ENCODE data around the gene INO80E.

DNA sequence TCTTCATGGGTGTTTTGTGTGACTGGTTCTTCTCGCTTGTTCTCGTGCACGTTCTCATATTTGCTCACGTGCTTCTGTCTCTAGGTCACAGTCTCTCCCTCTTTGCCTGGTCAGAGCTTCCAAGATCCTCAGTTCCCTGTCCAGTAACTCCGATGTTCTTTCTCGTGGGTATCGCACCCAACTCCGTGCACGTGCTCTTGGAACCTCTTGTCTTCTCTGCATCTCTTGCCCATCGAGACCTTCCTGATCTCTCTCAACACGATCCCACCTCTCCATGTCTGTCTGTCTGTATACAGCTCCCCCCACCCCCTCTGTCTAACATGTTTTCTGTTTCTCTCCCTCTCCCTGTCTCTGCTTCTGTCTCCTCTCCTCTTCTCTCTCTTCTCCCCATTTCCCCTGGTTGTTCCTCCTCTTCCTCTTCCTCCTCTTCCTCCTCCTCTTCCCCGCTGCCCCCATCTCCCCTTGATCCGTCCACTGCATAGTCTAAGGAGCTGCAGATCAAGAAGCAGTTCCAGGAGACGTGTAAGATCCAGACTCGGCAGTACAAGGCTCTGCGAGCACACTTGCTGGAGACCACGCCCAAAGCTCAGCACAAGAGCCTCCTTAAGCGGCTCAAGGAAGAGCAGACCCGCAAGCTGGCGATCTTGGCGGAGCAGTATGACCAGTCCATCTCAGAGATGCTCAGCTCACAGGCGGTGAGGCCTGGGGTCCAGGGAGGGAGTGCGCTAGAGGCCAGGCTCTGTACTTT is 6.8 kb upstream of the INO80E start:
- TF ChIP-seq, protein P1, sequence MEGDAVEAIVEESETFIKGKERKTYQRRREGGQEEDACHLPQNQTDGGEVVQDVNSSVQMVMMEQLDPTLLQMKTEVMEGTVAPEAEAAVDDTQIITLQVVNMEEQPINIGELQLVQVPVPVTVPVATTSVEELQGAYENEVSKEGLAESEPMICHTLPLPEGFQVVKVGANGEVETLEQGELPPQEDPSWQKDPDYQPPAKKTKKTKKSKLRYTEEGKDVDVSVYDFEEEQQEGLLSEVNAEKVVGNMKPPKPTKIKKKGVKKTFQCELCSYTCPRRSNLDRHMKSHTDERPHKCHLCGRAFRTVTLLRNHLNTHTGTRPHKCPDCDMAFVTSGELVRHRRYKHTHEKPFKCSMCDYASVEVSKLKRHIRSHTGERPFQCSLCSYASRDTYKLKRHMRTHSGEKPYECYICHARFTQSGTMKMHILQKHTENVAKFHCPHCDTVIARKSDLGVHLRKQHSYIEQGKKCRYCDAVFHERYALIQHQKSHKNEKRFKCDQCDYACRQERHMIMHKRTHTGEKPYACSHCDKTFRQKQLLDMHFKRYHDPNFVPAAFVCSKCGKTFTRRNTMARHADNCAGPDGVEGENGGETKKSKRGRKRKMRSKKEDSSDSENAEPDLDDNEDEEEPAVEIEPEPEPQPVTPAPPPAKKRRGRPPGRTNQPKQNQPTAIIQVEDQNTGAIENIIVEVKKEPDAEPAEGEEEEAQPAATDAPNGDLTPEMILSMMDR (IDR thresholded peaks at IDR 0.05; ENCODE audit: insufficient read depth, low read length), result no peak
- TF ChIP-seq, protein P2, sequence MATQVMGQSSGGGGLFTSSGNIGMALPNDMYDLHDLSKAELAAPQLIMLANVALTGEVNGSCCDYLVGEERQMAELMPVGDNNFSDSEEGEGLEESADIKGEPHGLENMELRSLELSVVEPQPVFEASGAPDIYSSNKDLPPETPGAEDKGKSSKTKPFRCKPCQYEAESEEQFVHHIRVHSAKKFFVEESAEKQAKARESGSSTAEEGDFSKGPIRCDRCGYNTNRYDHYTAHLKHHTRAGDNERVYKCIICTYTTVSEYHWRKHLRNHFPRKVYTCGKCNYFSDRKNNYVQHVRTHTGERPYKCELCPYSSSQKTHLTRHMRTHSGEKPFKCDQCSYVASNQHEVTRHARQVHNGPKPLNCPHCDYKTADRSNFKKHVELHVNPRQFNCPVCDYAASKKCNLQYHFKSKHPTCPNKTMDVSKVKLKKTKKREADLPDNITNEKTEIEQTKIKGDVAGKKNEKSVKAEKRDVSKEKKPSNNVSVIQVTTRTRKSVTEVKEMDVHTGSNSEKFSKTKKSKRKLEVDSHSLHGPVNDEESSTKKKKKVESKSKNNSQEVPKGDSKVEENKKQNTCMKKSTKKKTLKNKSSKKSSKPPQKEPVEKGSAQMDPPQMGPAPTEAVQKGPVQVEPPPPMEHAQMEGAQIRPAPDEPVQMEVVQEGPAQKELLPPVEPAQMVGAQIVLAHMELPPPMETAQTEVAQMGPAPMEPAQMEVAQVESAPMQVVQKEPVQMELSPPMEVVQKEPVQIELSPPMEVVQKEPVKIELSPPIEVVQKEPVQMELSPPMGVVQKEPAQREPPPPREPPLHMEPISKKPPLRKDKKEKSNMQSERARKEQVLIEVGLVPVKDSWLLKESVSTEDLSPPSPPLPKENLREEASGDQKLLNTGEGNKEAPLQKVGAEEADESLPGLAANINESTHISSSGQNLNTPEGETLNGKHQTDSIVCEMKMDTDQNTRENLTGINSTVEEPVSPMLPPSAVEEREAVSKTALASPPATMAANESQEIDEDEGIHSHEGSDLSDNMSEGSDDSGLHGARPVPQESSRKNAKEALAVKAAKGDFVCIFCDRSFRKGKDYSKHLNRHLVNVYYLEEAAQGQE (IDR thresholded peaks at IDR 0.05; ENCODE audit: insufficient replicate concordance, low read depth), result no peak
- no peak for TF ChIP-seq GABPA (IDR thresholded peaks at IDR 0.05; ENCODE audit: low read depth)
